GM18907 (cell line): ENCODE measurements around the gene GPT2.

Experiments used
- ATAC-seq: cut with Tn5 transposase; IDR thresholded peaks from one replicate; pipeline ENCODE4 v1.9.1; 2021; ENCODE audit warnings: mild to moderate bottlenecking, moderate library complexity; ENCODE audit not compliant: unreplicated experiment

GPT2 gene

DNA sequence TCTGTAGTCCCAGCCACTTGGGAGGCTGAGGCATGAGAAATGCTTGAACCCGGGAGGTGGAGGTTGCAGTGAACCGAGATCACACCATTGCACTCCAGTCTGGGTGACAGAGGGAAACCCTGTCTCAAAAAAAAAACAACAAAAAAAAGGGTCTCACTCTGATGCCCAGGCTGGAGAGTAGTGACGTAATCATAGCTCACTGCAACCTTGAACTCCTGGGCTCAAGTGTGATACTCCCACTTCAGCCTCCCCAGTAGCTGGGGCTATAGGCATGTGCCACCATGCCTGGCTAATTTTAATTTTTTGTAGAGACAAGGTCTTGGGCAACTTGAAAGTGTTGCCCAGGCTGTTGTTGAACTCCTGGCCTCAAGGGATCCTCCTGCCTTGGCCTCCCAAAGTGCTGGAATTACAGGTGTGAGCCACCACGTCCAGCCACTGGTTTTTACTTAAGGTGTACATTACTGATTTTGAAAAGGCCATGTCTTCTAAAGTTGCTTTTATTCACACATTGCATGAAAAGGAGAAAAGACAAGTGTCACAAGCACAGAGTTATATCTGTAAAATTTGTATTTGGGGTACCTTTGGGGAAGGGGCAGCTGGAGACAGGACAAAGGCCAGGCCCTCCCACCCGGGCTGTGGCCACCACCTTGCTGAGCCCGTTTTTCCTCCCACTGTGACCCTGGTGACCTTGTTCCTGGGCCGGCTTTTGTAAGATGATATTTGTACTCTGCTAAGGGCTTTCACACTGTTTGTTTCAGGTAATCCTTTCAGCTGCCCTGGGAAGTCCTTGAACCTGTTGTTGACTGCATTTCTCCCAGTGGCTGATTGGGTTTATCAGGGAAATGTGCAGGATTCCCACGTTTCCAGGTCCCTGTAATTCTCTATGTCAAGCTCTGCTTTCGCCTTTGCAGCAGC lies 11.5 kb downstream of the GPT2 start:
- ATAC-seq = no peak

DNA sequence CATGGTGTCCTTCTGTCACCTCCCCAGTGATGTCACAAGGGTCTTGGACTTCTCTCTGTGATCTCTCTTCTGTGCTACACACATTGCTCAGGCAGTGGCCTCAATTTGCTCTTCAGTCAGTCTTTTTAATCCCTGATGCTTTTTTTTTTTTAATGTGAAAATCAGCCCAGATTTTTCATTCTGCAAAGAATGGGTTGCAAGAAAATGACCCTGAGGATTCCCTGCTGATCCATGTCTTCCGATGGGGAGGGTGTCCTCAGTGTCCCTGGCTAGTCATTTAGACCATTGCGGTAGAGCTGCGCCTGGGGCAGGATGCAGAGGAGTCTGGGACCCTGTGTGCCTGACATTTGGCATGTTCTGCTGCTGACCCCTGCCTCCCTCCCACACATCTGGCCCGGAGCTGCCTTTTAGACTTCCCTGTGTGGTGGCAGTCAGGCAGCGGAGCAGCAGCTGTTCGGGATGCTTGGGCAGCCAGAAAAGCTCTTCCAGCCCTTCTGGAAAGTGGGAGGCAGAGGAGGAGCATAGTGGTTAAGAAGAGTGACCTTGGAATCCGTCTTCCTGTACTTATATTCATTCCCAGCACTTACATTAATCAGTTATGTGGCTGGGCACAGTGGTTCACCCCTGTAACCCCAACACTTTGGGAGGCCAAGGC lies 12.3 kb downstream of the GPT2 start:
- ATAC-seq = no peak

DNA sequence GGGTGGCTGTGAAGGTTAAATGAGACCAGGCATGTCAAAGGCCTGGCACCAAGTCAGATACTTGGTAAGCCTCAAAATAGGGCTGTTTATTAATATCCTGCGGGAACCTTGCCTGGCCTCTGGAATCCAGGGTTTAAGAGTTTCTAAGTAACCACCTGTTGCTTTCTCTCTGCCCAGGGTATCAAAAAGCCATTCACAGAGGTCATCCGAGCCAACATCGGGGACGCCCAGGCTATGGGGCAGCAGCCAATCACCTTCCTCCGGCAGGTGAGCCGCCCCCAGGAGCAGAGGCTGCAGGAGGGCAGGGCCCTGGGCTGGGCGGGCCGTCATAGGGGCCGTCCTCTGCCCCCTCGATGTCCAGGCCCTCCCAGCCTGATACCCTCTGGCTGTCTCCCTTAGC lies 13.3 kb downstream of the GPT2 start:
- ATAC-seq = no peak

DNA sequence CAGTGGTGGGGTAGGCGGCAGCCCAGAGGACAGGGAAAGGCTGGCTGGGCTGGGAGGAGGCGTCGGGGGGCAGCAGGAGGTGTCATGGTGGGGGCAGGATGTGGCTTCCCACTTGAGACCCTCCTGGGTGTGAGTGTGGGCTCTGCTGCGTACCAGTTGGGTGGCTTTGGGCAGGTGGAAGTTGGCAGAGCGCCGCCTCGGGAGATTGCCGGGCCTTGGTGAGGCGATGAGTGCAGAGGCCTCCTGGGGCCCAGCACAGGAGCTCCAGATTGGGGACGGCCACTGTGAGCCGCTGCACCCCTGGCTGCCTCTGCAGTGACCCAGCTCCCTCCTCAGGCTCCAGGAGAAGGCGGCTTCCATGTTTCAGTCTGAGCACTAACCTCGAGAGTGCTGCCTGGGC lies 13.8 kb downstream of the GPT2 start:
- no peak for ATAC-seq

DNA sequence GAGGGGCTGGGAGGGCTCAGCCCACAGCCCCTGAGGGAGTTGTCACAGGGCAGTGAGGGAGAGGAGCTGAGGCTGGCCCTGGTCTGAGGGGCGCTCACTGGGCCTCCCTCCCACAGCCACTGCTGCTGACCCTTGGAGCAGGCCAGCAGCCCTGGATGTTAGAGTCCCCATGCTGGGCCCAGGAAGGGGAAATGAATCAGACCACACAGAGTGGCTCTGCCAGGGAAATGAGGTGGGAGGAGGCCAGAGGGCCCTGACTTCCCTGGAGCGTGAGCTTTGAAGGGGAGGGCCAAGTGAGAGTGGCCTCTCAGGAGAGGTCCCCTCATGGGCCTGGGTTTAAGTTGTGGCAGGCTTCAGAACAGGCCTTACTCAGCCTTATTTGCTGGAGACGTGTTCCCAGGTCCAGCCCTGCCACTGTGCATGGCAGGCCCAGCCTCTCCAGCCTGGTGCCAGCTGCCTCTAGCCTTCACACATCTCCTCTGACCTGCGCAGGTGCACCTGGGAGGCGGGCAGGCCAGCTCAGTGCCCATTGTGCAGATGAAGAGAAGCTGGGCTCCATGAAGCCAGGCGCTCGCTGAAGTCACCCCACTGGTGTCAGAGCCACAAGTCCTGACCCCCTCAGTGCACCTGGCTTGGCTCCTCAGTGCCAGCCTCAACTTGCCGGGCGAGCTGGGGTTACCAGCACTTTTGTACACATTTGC lies 15.4 kb downstream of the GPT2 start:
- no peak for ATAC-seq

DNA sequence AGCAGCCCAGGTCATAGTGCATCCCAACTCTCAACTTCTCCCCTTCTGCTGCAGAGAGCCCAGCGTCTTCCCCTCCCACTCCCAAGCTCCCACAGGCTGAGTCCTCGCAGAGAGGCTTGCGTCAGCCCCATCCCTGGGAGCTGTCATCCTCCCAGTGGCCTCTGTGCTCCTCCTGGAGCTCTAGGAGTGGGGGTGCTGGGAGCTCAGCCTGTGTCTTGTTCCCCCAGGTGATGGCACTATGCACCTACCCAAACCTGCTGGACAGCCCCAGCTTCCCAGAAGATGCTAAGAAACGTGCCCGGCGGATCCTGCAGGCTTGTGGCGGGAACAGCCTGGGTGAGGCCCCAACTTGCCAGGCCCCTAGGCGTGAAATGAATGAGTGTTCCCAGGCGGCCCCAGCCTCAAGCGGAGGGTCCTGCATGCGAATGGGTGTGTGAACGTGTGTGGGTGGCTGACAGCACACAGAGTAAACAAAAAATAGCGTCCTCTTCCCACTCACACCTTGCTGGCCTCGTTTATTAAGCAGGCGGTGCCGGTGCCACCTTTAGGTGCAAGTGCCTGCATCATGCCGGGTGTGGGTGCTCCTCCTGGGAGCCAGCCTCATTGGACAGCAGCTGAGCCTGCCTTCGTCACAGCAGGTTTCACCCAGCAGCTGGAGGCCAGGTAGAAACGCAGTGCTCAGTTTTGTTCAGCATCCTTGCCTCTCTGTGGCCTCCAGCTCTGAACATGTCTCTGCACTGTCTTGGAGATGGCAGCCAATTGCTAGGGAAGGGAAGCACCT lies 16.5 kb downstream of the GPT2 start:
- ATAC-seq = no peak

DNA sequence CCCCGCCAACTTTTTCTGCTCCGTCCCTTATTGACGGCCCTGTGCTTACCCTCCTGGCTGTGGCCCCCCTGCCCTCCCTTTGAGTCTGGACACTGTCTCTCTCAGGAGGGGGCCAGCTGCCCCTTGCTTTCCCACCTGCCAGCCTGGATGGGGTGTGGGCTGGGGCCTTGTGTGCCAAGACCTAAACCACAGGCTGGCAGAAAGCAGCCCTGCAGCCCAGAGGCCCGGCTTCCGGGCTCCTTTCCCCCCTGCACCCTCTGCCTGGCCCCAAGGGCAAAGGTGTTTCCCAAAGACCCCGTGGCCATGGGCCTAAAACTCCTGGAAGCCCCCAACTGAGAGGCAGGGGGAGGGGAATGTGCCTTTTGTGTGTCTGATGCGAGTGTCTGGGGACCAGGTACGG lies 17.5 kb downstream of the GPT2 start:
- ATAC-seq = no peak

DNA sequence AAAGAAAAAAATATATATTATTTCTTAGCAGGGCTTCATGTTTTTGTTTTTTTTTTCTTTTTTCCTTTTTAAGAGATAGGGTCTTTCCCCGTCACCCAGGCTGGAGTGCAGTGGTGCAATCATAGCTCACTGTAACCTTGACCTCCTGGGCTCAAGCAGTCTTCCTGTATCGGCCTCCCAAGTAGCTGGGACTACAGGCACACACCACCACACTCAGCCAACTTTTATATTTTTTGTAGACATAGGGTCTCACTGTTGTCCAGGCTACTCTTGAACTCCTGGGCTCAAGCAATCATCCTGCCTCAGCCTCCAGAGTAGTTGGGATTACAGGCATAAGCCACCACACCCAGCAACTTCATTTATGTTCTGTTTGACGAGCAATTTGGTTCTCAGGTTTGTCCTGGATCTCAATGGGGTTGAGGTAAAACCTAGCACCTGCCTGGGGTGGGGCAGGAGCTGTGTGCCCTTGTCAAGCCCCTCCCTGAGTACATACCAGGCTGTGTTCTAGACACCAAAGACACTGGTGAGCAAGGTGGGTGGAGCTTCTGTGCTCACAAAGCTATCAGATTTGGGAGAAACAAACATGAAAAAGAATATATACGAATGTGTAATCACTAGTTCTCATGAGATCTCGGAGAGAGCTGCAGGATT lies 19.2 kb downstream of the GPT2 start:
- ATAC-seq = no peak

DNA sequence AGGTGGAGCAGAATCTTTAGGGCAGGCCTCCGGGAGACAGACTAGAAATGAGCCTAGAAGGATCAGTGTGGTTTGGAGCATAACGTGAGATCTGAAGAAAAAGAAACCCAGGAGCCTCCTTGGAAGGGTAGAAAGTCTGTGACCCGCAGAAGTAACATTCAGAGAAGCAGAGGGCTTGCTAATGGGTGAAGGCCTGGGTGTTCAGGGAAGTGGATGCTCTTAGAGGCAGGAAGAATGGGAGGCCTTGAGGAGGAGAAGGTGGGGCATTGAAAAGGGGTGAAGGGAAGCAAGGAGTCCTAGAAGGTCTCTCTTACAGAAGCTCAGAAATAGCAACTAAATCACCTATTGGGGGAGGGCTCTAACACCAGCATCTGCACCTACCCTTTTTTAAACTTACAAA lies 20.3 kb downstream of the GPT2 start:
- no peak for ATAC-seq

DNA sequence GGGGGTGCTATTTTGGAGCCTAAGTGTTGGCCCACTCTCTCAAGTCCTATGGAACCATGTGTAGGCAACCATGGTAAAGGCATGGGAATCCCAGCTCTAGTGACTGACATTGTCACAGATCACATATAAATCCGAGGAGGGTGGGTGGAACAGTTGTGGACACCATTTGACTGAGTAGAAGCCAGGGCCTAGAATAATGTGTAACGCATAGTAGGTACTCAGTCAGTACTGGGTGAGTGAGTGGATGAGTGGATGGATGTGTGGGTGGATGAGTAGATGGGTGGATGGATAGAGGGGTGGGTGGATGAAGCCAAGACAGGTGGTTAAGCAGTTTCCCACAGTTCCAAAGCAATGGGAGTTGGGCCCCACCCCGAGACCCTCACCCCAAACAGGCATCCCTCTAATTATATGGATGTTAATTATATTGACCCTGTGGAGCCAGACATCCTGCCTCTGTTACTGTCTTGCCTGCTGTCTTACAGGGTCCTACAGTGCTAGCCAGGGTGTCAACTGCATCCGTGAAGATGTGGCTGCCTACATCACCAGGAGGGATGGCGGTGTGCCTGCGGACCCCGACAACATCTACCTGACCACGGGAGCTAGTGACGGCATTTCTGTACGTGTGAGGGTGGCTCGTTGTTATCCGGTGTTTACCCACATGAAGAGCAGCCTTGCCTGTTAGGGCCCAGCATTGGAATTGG lies 22.3 kb downstream of the GPT2 start:
- ATAC-seq = no peak

DNA sequence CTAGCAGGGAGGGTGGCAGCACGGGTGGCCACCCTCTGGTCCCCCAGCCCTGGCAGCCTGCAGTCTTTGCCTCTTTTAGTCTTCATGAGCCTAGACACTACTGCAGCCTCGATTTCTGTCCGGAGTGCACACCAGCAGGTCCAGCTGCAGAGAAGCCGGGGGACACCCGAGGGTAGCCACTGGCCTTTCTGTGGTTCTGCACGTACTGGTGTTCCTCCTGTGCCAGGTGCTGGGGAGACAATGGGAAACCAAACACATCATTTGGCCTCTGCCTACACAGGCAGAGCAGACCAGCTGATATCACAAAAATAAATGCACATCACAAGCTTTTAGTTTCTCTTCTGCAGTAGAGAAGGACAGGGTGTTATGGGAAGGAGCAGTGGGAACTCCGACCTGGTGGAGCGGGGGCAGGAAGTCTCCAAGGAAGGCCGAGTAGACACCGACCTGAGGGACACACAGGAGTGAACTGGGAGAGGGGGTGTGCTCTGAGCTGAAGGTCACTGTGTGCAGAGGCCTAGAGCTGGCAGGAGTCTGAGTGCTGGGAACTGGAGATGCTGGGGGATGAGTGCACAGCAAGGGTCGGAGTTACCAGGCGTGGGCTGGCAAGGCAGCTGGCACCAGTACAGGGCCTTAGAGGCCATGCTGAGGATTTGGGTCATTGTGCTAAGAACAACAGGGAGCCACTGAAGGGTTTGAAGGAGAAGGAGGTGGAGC lies 23.1 kb downstream of the GPT2 start:
- ATAC-seq = no peak

DNA sequence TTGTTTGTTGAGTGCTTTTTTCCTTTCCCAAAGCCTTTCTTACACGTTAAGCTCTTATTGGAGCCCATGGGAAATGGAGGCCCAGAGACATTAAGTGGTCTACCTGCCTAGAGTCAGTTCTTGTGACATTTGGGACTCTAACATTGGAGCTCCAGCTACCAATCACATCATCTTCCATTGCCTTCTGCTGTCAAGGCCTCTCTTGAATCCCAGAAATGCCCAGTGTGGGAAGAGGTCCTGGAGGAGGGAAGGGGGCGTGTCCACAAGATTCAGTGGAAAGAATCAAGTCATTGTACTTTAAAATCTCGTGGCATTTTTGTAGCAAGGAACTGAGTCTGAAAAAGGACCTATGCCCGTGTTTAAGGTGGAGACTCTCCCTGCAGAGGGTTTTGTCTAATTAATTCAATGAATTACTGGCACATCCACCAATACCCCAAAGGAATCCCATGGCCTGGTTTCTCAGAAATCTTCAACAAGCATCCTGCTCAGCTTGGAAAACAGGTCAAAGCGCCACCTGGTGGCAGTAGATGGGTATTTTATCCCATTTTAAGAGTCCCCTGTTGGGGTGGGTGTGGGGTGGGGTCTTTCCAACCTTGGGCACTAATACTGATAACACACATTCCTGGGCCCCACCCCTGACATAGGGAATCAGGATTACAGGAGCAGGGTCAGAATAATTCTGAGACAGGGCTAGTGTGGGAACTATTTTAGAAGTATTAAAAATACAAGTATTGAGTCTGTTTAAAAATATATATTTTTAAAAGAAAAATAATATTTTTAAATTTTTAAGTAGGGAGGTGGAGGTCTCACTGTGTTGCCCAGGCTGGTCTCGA lies 24.6 kb downstream of the GPT2 start:
- ATAC-seq = no peak

DNA sequence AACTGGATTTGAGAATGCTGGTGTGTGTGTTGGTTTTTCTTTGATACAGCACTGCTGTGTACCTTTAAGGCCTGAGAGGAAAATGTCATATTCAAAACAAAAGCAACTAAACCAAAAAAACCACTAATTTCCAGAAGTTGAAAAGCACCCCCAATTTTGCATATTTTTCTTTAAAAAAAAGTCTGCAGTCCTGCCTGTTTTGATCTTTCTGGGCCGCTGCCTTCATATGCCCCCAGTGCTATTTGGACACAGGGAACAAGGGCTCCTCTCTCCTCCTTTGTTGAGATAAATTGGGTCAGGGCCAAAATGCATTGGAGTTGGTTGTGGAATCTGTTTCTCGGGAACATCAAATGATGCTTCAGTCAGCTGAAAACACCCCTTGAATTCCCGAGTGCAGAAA lies 26.9 kb downstream of the GPT2 start:
- ATAC-seq = peak; percentile 77

DNA sequence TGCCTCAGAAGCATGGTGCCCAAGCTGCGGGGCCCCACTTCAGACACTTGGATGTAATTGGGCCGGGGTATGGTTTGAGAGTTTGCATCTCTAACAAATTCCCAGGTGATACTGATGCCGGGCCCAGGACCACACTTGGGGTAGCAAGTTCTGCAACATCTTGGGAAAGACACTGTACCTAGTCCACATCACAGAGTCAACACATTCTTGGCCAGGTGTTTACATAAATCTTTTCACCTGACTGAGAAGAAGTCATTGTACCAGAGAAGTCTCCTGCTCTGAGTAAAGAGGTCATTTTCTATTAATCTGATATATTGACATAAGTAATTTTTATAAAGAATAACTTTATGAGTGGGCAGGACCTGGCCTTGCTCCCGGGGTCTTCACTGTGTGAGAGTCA lies 27.5 kb downstream of the GPT2 start:
- ATAC-seq = no peak

DNA sequence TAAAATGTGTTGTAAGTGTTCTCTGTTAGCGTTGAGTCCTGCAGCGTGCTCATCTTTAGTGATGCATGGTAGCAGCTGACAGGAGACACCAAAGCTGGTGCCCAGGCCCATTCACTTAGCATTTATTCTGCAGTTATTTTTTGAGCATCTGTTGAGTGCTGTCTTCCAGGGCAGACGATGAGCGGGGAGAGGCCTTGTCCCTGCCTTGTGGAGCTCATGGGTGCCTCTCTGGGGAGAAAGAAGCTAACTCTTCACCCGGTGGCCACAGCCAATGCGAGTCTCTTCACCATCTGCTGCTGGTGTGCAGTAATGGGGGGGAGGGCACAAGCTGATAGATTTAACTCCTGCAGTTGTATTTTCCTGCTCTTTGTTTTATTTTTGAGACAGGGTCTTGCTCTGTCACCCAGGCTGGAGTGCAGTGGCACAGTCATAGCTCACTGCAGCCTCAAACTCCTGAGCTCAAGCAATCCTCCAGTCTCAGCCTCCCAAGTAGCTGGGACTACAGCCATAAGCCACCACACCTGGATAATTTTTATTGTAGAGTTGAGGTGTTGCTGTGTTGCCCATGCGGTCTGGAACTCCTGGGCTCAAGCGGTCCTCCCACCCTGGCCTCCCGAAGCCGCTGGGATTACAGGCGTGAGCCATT lies 30.5 kb downstream of the GPT2 start:
- ATAC-seq = no peak

DNA sequence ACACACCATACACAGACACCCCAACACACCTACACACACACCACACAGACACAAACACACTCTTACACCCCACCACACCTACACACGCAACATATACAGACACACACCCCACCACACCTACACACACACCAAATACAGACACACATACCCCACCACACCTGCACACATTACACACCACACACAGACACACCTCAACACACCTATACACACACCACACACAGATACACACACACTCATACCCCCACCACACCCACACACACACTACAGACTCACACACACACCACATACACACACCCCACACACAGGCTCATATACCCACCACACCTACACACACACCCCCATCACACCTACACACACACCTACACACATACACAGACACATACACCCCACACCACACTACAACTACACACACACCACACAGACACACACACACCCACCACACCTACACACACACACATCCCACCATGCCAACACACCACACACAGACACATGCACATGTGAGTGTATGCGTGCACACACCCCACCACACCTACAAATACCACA lies 31.4 kb downstream of the GPT2 start:
- ATAC-seq = no peak

DNA sequence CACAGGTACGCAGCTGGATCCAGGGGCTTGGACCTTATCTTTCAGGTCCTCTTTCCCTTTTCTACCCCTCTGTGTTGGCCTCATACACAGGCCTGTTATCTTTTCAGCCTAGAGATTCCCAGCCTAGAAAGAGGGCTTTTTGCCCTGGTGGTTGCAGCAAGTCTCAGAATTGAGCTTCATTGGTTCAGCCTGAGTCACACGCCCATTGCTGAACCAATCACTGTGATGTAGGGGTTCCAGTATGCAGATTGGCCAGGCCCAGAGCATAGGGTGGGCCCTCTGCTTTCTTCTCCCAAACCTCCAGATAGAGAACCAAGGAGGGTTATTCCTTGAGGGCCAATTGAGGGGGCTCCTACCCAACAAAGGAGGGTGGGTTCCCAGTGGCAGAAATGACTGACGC lies 32.8 kb downstream of the GPT2 start:
- ATAC-seq = no peak

DNA sequence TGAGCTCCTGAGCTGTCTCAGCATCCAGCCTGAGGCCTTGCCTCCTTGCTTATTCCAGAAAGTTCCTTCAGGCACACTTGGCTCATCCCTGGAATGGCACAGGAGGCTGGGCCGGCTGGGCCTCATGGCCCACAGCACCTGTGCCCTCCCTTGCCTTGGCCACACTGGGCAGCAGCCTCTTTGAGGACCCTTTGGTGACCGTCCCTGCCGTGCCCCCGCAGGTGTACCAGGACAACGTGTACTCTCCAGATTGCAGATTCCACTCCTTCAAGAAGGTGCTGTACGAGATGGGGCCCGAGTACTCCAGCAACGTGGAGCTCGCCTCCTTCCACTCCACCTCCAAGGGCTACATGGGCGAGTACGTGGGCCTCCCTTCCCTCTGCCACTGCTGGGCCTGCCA lies 34.2 kb downstream of the GPT2 start:
- ATAC-seq = no peak
